ENCODE data around the gene TMED1. TPM values are rescaled to one million over a fixed set of nuclear protein-coding genes. Genes with fewer than 3 reads are reported as not detected.

TMED1 gene
- total and polyA plus RNA-seq, 12 donors: 12.5 to 103 (median 48.6) TPM

DNA sequence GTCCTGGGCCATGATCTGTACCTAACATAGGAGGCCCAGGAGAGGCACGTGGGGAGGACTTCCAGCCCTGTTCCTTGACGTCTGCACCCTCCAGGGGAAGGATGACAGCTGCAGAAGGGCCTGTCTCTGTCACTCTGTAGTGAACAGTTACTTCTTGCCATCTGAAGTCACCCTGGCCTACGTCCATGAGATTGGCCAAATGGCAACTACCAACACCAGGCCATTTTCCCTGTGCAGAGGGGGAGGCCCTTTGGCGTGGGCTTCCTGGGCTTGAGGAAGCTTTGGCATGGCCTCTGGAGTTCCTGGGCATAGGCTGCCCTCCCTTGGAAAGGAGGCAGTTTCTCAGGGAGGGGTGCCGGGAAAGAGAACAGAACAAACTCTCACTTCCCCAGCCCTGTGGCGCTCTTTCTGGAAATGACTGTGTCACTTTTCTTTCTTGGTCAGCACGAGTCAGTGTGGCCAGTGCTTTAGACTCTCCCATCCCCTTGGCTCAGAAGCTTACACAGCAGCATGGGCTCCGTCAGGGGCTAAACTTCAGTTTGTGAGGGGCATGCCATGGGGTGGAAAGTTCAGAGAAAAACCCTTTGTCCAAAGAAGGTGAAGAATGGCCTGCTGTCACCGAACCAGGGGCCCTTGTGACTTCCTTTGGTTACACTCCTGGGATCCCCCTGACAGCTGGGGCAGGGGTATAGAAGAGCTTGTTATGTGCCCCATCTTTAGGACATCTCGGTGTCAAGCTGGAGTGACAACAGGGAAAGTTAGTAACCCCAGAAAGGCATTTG lies 40.6 kb upstream of the TMED1 start:
- H3K4me1 ChIP-seq (replicated peaks in 1 of 2): peaks cover 12 to 46% of the 10 kb centered on the region in 2 donors
- H3K9me3 ChIP-seq (replicated peaks in 1 of 3): no peaks in the 10 kb centered on the region
- WGBS, 4 donors: 61 to 76% (median 68%) methylated on average over 4 to 10 of the region's 10 CpGs
- H3K27ac ChIP-seq: peak overlapping the region; percentile 4 to 80 (median 76)
- TF ChIP-seq, protein P1, sequence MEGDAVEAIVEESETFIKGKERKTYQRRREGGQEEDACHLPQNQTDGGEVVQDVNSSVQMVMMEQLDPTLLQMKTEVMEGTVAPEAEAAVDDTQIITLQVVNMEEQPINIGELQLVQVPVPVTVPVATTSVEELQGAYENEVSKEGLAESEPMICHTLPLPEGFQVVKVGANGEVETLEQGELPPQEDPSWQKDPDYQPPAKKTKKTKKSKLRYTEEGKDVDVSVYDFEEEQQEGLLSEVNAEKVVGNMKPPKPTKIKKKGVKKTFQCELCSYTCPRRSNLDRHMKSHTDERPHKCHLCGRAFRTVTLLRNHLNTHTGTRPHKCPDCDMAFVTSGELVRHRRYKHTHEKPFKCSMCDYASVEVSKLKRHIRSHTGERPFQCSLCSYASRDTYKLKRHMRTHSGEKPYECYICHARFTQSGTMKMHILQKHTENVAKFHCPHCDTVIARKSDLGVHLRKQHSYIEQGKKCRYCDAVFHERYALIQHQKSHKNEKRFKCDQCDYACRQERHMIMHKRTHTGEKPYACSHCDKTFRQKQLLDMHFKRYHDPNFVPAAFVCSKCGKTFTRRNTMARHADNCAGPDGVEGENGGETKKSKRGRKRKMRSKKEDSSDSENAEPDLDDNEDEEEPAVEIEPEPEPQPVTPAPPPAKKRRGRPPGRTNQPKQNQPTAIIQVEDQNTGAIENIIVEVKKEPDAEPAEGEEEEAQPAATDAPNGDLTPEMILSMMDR (IDR thresholded peaks at IDR 0.05): no peak
- TF ChIP-seq POLR2A (IDR thresholded peaks at IDR 0.05): no peak
- H3K36me3 ChIP-seq (replicated peaks in 1 of 2): no peaks in the 10 kb centered on the region
- no peak overlapping the region for H3K4me3 ChIP-seq
- H3K27me3 ChIP-seq: no peaks in the 10 kb centered on the region
- DNase-seq: peak in 5 of 7 donors; percentile 36 to 58 (median 47)
- intact Hi-C loops (cut with DNase I): no loop called here

DNA sequence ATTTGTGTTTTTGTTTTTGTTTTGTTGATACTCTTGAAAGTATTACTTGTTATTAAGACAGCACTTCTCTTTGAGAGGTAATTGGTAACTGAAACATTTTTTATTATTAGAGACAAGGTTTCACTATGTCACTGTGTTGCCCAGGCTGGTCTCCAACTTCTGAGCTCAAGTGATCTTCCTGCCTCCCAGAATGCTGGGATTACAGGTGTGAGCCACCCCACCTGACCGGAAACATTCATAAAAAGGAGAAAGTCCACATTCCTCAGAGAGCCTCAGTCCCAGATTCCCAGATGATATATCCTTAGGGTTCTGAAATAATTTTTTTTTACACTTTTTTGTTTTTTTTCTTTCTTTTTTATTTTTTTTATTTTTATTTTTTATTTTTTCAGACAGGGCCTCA lies 38.0 kb upstream of the TMED1 start:
- H3K36me3 ChIP-seq (replicated peaks in 1 of 2): no peaks in the 10 kb centered on the region
- H3K27ac ChIP-seq: no peak overlapping the region
- TF ChIP-seq, protein P1 (IDR thresholded peaks at IDR 0.05): no peak
- no peak for TF ChIP-seq POLR2A (IDR thresholded peaks at IDR 0.05)
- no peaks in the 10 kb centered on the region for H3K9me3 ChIP-seq (replicated peaks in 1 of 3)
- peaks cover 12 to 39% of the 10 kb centered on the region in 2 donors for H3K4me1 ChIP-seq (replicated peaks in 1 of 2)
- 89 to 100% (median 94%) methylated on average over 1 of the region's 1 CpG for WGBS, 4 donors
- H3K4me3 ChIP-seq: no peak overlapping the region
- no peaks in the 10 kb centered on the region for H3K27me3 ChIP-seq
- no peak for DNase-seq
- intact Hi-C loops (cut with DNase I): loop anchor here (5.0 kb wide), 2 partner anchors 48 to 53 kb away; partner anchors contain the start of genes TIMM29 (in 1 of the 2) and YIPF2 (in 1 of the 2)

DNA sequence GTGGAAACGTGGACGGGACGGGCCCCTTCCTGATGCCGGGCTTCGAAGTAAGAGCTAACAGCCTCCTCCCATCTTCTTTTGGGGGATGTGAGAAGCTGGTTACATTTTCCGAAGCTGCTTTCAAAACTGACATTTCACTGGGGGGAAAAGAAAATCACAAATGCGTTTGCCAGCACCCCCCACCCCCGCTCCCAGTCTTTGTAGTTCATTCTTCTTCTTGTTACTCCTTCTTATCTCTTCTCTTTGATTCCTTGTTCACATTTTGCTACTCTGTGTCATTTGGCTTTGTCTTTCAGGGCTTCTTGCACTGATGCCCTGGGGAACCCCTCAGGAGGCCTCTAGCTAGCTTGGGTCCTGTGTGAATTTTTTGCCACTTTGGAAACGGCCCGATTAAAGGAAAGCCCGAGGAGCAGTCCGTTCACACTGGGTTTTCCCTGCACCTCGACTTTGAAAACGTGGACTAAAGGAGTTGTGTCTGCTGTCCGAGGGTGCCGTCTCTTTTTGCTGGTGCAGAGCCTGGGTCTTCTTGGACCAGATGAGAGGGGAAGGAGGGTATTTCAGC lies 36.6 kb upstream of the TMED1 start:
- no peaks in the 10 kb centered on the region for H3K9me3 ChIP-seq (replicated peaks in 1 of 3)
- no peaks in the 10 kb centered on the region for H3K27me3 ChIP-seq
- WGBS, 4 donors: 12 to 17% (median 13%) methylated on average over 16 of the region's 16 CpGs
- H3K27ac ChIP-seq: peak overlapping the region in 3 of 5 donors; percentile 47 to 94 (median 63)
- intact Hi-C loops (cut with DNase I): loop anchor here (5.0 kb wide), 2 partner anchors 50 to 55 kb away; partner anchors contain the start of genes TIMM29 (in 1 of the 2) and YIPF2 (in 1 of the 2)
- no peak for DNase-seq
- H3K36me3 ChIP-seq (replicated peaks in 1 of 2): no peaks in the 10 kb centered on the region
- peak overlapping the region in 2 of 4 donors; percentile 62 to 99 for H3K4me3 ChIP-seq
- peaks cover 12 to 37% of the 10 kb centered on the region in 2 donors for H3K4me1 ChIP-seq (replicated peaks in 1 of 2)
- no peak for TF ChIP-seq POLR2A (IDR thresholded peaks at IDR 0.05)

DNA sequence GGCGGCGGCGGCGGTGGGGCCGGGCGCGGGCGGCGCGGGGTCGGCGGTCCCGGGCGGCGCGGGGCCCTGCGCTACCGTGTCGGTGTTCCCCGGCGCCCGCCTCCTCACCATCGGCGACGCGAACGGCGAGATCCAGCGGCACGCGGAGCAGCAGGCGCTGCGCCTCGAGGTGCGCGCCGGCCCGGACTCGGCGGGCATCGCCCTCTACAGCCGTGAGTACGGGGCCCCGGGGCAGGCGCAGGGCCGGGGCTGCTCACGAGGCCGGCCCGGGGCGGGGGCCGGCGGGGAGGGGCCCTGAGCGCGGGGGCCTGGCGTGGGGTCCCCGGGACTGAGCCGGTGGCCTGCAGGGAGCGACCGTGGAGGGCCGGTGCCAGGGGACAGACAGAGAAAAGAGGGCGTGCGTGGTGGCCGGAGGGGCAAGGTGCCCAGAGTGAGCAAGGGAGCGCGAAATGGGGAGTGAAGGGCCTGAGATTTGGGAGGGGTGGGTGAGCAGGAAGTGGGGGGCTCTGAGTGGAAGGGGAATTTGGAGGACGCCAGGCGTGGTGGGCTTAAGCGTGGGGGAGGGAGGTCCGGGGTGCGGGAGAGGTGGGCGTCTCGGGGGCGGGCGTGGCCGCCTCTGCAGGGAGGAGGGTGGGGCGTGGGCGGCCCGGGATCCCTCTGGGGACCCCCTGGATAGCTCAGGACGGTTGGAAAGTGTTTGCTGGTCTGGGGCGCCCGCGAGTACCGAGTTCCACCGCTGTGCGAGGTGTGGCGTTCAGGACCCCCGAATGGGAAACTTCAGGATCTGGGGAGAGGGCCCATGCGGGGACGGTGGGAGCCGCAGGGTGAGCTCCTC lies 35.9 kb upstream of the TMED1 start:
- intact Hi-C loops (cut with DNase I): loop anchor here (5.0 kb wide), 2 partner anchors 50 to 55 kb away; partner anchors contain the start of genes TIMM29 (in 1 of the 2) and YIPF2 (in 1 of the 2)
- DNase-seq: peak; percentile 47 to 75 (median 60)
- peak overlapping the region in 3 of 5 donors; percentile 47 to 94 (median 63) for H3K27ac ChIP-seq

More for the DNA sequence above, 35.9 kb upstream of the TMED1 start:
- H3K4me1 ChIP-seq (replicated peaks in 1 of 2): peaks cover 7 to 30% of the 10 kb centered on the region in 2 donors
- 1% methylated on average over 17 to 89 of the region's 90 CpGs for WGBS, 4 donors
- no peak for TF ChIP-seq POLR2A (IDR thresholded peaks at IDR 0.05)
- TF ChIP-seq, protein P1 (IDR thresholded peaks at IDR 0.05): peak in 4 of 6 experiments; percentile 13 to 31 (median 26)
- H3K9me3 ChIP-seq (replicated peaks in 1 of 3): no peaks in the 10 kb centered on the region
- H3K4me3 ChIP-seq: peak overlapping the region; percentile 56 to 99 (median 68)
- no peaks in the 10 kb centered on the region for H3K36me3 ChIP-seq (replicated peaks in 1 of 2)
- no peaks in the 10 kb centered on the region for H3K27me3 ChIP-seq

Measured in adrenal gland (tissue), 12 donors.